Loucy (cell line): ENCODE measurements around the gene TBC1D7.

ENCODE experiments used
- EZH2phosphoT487 ChIP-seq: fragments of 200-600 bp; IDR thresholded peaks from 2 replicates; pipeline ENCODE4 v1.6.1; 2018; ENCODE audit warnings: antibody characterized with exemption, mild to moderate bottlenecking, moderate library complexity, borderline replicate concordance
- TF ChIP-seq, protein P1 (sequence below): fragments of 200-600 bp; sonication (generic); conservative IDR thresholded peaks from 2 replicates; pipeline ENCODE4 v1.5.1; 2014; ENCODE audit warnings: mild to moderate bottlenecking, antibody characterized with exemption, low read length

DNA sequence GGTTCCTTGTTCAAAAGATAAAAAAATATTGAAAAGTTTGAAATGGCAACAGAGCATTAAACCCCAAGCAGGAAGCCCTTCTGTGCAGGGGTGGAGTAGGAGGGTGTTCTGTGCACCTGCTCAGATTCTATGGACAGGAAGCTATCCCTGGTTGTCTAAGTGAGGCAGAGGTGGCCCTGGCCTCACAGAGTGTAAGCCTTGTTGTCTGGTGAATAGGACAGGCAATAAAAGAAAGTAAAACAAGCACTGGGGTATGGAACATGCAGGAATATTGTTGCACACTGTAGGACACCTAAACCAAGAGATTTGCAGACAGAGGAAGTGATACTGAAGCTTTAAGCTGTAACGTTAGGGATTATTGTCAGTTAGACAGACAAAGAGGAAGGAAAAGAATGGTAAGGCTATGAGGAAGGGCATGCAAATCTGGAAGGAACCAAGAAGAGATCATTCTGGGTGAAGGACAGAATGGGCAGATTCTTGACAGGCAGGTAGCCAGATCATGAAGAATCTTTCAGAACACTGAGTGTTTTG, 66.8 kb downstream of the TBC1D7 start:
- TF ChIP-seq, protein P1, sequence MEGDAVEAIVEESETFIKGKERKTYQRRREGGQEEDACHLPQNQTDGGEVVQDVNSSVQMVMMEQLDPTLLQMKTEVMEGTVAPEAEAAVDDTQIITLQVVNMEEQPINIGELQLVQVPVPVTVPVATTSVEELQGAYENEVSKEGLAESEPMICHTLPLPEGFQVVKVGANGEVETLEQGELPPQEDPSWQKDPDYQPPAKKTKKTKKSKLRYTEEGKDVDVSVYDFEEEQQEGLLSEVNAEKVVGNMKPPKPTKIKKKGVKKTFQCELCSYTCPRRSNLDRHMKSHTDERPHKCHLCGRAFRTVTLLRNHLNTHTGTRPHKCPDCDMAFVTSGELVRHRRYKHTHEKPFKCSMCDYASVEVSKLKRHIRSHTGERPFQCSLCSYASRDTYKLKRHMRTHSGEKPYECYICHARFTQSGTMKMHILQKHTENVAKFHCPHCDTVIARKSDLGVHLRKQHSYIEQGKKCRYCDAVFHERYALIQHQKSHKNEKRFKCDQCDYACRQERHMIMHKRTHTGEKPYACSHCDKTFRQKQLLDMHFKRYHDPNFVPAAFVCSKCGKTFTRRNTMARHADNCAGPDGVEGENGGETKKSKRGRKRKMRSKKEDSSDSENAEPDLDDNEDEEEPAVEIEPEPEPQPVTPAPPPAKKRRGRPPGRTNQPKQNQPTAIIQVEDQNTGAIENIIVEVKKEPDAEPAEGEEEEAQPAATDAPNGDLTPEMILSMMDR = no peak
- TF ChIP-seq EZH2phosphoT487 = no peak
